ENCODE data around the gene SETBP1.

DNA sequence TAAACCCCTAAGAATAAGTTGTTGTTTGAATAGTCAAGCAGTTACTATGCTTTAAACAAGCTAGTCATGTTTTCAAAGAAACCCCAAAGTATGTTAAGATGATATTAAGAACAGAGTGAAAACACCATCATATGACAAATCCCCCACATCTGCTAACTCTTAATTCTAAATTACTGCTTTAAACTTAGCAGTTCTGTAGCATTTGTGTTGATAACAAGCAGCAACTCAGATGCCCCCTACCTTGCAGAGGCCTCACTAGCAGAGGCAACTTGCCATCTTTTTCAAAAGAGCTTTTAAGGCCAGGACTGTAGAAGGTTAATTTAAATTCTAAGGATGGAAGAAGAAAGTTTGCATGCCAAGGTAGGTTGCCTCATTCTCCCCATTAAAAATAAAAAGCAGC lies 376.2 kb downstream of the SETBP1 start:
- TF ChIP-seq, protein P1, sequence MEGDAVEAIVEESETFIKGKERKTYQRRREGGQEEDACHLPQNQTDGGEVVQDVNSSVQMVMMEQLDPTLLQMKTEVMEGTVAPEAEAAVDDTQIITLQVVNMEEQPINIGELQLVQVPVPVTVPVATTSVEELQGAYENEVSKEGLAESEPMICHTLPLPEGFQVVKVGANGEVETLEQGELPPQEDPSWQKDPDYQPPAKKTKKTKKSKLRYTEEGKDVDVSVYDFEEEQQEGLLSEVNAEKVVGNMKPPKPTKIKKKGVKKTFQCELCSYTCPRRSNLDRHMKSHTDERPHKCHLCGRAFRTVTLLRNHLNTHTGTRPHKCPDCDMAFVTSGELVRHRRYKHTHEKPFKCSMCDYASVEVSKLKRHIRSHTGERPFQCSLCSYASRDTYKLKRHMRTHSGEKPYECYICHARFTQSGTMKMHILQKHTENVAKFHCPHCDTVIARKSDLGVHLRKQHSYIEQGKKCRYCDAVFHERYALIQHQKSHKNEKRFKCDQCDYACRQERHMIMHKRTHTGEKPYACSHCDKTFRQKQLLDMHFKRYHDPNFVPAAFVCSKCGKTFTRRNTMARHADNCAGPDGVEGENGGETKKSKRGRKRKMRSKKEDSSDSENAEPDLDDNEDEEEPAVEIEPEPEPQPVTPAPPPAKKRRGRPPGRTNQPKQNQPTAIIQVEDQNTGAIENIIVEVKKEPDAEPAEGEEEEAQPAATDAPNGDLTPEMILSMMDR (IDR thresholded peaks at IDR 0.05), result no peak
- TF ChIP-seq NR3C1 (CRISPR knock-in tag; conservative IDR thresholded peaks at IDR 0.05; ENCODE audit: low read depth), result no peak
- TF ChIP-seq, protein P2, sequence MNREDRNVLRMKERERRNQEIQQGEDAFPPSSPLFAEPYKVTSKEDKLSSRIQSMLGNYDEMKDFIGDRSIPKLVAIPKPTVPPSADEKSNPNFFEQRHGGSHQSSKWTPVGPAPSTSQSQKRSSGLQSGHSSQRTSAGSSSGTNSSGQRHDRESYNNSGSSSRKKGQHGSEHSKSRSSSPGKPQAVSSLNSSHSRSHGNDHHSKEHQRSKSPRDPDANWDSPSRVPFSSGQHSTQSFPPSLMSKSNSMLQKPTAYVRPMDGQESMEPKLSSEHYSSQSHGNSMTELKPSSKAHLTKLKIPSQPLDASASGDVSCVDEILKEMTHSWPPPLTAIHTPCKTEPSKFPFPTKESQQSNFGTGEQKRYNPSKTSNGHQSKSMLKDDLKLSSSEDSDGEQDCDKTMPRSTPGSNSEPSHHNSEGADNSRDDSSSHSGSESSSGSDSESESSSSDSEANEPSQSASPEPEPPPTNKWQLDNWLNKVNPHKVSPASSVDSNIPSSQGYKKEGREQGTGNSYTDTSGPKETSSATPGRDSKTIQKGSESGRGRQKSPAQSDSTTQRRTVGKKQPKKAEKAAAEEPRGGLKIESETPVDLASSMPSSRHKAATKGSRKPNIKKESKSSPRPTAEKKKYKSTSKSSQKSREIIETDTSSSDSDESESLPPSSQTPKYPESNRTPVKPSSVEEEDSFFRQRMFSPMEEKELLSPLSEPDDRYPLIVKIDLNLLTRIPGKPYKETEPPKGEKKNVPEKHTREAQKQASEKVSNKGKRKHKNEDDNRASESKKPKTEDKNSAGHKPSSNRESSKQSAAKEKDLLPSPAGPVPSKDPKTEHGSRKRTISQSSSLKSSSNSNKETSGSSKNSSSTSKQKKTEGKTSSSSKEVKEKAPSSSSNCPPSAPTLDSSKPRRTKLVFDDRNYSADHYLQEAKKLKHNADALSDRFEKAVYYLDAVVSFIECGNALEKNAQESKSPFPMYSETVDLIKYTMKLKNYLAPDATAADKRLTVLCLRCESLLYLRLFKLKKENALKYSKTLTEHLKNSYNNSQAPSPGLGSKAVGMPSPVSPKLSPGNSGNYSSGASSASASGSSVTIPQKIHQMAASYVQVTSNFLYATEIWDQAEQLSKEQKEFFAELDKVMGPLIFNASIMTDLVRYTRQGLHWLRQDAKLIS (CRISPR knock-in tag; IDR thresholded peaks at IDR 0.05; ENCODE audit: borderline replicate concordance), result no peak
- no peak for TF ChIP-seq SMAD3 (CRISPR knock-in tag; IDR thresholded peaks at IDR 0.05; ENCODE audit: borderline replicate concordance)
- TF ChIP-seq, protein P3, sequence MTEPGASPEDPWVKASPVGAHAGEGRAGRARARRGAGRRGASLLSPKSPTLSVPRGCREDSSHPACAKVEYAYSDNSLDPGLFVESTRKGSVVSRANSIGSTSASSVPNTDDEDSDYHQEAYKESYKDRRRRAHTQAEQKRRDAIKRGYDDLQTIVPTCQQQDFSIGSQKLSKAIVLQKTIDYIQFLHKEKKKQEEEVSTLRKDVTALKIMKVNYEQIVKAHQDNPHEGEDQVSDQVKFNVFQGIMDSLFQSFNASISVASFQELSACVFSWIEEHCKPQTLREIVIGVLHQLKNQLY (CRISPR knock-in tag; IDR thresholded peaks at IDR 0.05), result no peak
- TF ChIP-seq, protein P4, sequence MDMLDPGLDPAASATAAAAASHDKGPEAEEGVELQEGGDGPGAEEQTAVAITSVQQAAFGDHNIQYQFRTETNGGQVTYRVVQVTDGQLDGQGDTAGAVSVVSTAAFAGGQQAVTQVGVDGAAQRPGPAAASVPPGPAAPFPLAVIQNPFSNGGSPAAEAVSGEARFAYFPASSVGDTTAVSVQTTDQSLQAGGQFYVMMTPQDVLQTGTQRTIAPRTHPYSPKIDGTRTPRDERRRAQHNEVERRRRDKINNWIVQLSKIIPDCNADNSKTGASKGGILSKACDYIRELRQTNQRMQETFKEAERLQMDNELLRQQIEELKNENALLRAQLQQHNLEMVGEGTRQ (CRISPR knock-in tag; IDR thresholded peaks at IDR 0.05), result no peak
- TF ChIP-seq CREM (CRISPR knock-in tag; IDR thresholded peaks at IDR 0.05), result no peak
- no peak for TF ChIP-seq TEAD1 (CRISPR knock-in tag; IDR thresholded peaks at IDR 0.05)
- TF ChIP-seq MYBL2 (CRISPR knock-in tag; IDR thresholded peaks at IDR 0.05), result no peak
- TF ChIP-seq CBFB (CRISPR knock-in tag; IDR thresholded peaks at IDR 0.05; ENCODE audit: low read depth), result no peak
- no peak for TF ChIP-seq FOXK1 (CRISPR knock-in tag; IDR thresholded peaks at IDR 0.05)
- TF ChIP-seq ZNF317 (CRISPR knock-in tag; IDR thresholded peaks at IDR 0.05; ENCODE audit: borderline replicate concordance, low read depth), result no peak
- TF ChIP-seq, protein P5, sequence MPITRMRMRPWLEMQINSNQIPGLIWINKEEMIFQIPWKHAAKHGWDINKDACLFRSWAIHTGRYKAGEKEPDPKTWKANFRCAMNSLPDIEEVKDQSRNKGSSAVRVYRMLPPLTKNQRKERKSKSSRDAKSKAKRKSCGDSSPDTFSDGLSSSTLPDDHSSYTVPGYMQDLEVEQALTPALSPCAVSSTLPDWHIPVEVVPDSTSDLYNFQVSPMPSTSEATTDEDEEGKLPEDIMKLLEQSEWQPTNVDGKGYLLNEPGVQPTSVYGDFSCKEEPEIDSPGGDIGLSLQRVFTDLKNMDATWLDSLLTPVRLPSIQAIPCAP (CRISPR knock-in tag; IDR thresholded peaks at IDR 0.05), result no peak
- TF ChIP-seq CREB1 (CRISPR knock-in tag; IDR thresholded peaks at IDR 0.05), result no peak
